NCI-H1105 (cell line): Measurements from ENCODE around the gene KIAA1614.
"Not testable (repeated sequence)": the region's sequence is repeated elsewhere in the genome, so short reads cannot be mapped to it uniquely, and the experiment has no call there.

Source experiments
- DNase-seq: peaks from one replicate; lab custom pipeline; 2025; lab: John Stamatoyannopoulos, UW

Gene KIAA1614

GRCh38 chr1:180945151-180945550 is 32.5 kb downstream of the KIAA1614 start:
- DNase-seq: no peak

- DNase-seq: no peak
These were observed 32.9 kb downstream of the KIAA1614 start for GRCh38 chr1:180945551-180945950.

DNA sequence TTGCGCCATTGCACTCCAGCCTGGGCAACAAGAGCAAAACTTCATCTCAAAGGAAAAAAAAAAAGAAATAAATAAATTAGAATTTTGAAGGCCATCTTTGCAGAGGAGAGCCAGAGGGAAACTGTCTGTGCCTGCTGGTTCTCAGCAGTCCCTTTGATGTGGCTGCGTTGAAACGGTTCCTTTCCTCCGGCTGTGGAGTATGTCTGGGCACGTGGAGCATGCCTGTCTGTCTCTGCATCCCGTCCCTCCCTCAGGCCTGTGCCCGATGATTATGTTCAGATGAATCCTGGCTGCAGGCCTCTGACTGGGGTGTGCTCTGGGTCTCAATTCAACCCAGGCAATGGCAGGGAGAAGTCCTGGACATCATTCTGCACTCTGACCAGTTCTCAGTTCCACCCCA is 33.4 kb downstream of the KIAA1614 start:
- no peak for DNase-seq

DNA sequence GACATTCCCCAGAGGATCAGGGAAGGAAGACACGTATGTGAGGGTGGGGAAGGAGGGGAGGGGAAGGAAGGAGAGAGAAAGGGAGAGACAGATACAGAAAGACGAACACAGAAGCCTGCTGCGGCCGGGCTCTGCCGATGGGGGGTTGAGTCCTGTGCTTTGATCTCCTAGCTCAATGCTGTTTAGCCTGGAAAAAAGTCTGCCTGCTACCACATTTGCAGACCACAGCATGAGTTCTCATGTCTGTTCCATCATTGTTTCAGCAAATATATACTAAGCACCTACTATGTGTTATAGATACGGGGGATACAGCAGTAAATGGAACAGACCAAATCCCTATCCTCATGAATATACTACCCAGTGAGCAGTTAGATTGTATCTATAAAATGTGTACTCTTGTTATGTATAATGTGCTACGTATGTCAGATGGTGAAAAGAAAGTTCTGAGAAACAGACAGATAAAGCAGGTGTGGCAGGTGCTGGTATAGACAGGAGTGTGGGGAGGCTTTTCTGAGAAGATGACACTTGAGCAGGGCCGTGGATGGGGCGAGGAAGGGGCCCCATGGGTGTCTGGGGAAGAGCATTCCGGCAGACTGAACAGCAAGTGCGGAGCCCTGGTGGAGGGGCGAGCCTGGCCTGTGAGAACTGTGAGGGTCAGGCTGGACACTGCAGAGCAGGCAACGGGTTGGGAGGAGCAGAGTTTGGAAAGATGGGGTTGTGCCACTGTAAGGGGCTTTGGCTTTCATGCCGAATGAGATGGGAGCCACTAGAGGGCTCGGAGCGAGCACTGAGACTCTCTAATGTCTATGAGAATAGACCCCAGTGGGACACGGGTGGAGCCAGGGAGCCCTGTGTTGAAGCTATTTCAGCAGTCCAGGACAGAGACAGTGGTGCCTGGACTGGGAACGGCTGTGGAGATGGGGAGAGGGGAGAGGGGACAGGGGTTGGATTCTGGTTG is 34.1 kb downstream of the KIAA1614 start:
- no peak for DNase-seq

- no peak for DNase-seq
These were observed 34.8 kb downstream of the KIAA1614 start for GRCh38 chr1:180947499-180947885.

DNA sequence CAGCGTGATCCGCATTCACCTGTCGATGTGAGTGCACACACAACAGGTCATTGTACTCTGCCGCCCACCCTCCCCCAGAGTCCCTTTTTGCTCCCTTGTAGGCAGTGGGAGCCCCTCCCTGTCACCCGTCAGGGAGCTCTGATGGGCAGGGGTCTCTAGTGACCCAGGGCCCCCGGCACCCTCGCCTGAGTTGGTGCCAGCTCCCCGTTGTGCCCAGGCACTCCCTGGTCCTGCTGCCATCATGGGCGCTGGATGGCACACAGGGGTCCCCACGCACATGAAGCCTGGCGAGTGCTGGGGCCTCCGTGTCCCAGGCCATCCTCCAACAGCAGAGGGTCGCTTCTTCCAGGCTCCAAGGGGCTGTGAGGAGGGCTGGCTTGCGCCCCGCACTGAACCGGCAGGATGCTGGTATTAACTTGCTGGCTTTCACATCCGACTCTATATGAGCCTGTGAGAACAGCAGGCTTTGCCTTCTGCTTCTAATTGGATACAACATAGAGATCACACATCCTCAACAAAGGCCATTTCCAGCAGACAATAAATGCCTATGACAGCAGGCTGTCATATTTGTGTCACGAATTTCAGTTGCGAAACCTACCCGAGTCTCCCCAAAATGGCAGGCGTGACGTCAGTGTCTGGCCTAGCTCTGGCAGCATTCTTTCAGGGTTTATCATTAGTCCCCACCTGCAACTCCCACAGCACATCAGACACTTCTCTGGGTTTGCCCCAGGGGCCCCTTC is 35.4 kb downstream of the KIAA1614 start:
- no peak for DNase-seq

GRCh38 chr1:180948641-180949615 is 36.2 kb downstream of the KIAA1614 start:
- no peak for DNase-seq

- DNase-seq: no peak
These were observed 36.9 kb downstream of the KIAA1614 start for GRCh38 chr1:180949616-180950000.

DNA sequence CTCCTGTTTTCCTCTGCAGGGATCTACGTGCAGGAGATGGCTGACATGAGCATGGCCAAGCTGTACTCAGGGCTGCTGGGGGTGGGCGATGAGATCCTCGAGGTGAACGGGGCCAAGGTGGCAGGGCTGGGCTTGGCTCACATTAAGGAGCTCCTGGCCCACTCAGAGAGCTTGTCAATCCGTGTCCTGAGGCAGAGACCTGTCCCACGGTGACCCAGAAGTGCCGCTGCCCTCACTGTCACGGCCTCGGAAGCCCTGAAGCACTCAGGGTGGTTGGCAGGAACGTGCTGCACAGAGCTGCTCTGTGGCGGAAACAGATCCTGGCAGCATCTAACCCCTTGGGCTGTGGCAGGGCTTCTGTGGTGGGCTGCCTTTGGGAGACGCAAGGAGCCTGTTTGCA is 37.6 kb downstream of the KIAA1614 start:
- DNase-seq: no peak

GRCh38 chr1:180951186-180951745 is 38.6 kb downstream of the KIAA1614 start:
- no peak for DNase-seq

GRCh38 chr1:180951836-180952656 is 39.3 kb downstream of the KIAA1614 start:
- DNase-seq: no peak

DNA sequence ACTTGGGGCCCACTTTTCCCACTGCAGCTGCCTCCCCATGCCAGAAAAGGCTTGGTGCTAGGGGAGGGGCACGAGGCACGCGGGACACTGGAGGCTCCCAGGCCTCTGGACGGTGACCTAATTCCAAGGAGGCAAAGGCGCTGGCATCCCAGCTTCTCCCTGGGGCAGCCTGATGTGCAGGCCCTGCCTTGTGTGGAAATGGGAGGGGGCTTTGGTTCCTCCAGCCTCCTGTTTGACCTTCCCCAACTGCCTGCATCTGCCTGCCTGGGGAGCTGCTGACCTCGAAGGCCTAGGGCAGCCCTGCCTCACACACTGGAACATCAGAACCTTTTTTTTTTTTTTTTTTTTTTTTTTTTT is 39.9 kb downstream of the KIAA1614 start:
- DNase-seq: no peak

GRCh38 chr1:180953291-180954004 is 40.8 kb downstream of the KIAA1614 start:
- no peak for DNase-seq

DNA sequence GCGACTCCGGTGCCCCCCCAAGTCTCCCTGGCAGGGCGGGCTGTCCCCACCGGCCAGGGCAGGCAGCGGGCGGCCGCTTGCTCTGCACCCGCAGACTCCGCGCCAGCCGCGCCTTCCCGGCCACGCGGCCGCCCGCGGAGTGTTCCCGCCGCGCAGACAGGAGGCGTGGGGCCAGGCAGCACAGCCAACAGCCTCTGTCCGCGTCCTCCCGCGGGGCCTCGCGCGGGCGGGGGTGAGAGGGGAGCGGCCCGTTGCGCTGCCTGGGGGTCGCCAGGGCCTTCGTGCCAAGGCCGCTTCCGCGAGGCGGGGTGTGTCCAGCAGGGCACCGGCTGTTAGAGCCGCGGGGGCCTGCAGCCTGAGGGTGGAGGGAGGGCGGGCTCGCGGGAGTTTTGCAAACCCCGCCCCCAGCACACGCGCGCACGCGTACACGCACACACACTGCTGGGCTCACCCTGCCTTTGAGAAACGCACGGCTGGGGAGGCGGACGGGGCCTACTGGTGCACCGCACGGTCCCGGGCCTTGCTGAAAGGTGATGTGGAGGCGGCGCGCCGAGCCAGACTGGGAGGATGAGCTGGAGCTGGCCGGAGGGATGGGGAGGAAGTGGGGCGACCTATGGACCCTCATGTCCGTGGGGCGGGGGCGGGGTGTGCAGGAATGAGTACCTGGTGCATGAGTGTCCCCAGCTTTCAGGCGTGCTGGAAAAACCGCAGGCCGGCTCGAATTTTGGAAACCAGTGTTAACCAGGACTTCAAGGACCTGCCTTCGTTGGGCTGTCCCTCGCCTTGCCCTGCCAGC is 41.5 kb downstream of the KIAA1614 start:
- DNase-seq: no peak

DNA sequence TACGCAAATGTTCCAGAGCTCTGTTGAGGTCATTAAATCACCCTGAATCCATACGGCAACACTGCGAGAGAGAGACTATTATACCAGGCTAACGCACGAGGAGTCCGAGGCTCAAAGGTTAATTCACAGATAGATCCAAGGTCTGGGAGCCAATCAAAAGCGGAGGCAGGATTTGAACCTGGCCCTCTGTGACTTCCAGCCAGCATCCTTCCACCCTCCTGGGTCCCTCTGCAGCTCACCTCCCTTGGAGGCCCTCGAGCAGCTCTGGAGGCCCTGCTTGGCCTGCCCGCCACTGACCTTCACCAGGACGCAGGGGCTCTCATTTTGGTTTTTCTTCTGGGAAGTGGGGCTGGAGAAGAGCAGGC is 42.1 kb downstream of the KIAA1614 start:
- no peak for DNase-seq

- DNase-seq: no peak
These were observed 43.4 kb downstream of the KIAA1614 start for GRCh38 chr1:180956028-180956640.

DNA sequence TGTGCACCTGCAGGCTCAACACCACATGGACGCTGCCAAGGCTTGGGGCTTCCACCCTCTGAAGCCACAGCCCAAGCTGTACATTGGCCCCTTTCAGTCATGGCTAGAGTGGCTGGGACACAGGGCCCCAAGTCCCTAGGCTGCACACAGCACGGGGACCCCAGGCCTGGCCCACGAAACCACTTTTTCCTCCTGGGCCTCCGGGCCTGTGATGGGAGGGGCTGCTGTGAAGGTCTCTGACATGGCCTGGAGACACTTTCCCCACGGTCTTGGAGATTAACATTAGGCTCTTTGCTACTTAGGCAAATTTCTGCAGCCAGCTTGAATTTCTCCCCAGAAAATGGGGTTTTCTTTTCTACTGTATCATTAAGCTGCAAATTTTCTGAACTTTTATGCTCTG is 46.9 kb downstream of the KIAA1614 start:
- DNase-seq: not testable (repeated sequence)

- DNase-seq: no peak
These were observed 48.9 kb downstream of the KIAA1614 start for GRCh38 chr1:180961622-180962021.

DNA sequence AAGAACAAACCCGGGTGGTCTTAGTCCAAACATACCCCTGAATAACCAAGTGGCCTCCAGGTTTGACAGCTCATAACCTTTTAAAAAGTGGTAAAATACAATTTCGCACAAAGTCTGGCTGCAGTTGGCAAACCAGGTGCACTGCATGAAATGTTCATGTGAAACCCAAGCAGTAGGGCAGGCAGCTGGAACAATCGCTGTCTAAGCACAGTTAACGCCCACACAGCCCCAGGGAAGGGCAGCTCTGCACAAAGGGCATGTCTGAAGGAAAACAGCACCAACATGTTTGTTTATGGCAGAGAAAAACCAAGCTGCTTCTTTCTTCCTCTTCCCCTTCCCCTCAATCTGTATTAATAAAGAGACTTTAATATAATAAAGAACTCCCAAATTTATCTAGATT is 49.5 kb downstream of the KIAA1614 start:
- DNase-seq: no peak
